Limb (tissue), 2 donors: ENCODE measurements around the gene SYT1.

Experiments
- DNase-seq, 2 donors: peaks; one replicate each; pipeline ENCODE4 v3.0.0-alpha.2; 2016; ENCODE audit errors: extremely low spot score in 2 of 2

SYT1 gene

DNA sequence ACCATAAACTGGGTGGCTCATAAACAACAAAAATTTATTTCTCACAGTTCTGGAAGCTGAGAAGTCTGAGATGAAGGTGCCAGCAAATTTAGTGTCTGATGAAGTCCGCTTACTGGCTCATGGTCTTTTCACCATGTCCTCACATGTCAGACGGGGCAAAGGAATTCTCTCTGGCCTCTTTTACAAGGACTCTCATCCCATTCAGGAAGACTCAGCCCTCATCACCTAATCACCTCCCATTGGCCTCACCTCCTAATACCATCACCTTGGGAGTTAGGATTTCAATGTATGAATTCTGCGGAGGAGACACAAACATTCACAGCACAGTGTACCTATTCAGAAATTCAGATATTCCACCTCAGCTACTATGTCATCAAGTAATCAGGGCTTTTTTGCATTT, 468.6 kb downstream of the SYT1 start:
- DNase-seq, result no peak

GRCh38 chr12:79337662-79338290, 473.2 kb downstream of the SYT1 start:
- no peak for DNase-seq

DNA sequence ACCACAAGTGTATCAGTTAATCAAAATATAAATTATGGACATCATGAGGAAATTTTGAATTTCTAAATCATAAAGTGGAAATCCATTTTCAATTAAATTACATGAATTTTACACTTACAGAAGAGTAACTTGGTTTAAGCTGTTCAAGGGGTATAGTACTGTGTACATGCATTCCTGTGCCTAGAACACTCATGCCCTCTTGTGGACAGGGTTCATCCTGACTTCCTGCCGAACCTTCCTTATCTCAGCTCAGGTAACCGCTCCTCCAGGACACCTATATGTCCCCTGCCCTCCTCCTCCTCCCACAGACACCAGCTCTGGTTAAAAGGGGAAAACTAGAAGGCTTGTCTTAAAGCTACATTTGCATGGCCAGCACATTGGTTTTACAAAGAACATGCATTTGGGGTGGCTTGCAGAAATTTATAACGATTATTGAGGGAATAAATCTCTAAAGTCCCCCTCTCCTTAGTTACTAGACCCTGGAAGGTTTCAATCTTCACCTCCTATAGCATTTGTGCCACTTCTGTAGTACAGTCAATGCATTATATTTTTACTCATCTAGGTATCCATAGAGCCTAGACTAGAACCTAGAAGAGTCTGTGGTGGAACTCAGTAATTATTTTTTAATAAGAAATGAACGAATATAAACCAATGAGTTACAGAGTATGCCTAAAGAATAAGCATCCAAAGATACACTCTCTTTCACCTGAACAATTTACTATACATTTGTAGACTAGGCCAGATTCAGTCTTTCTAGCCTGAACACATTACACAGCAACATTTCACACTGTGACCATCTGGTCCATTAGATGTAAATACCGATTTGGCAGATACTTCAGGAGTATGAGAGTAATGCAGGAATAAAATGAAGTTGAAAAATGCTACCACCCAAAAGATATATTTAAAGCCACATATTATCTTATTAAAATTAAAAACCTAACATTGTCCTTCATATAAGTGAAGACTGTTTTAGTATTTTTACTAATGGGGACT, 480.6 kb downstream of the SYT1 start:
- DNase-seq, result peak in 1 of 2 donors; percentile 18

DNA sequence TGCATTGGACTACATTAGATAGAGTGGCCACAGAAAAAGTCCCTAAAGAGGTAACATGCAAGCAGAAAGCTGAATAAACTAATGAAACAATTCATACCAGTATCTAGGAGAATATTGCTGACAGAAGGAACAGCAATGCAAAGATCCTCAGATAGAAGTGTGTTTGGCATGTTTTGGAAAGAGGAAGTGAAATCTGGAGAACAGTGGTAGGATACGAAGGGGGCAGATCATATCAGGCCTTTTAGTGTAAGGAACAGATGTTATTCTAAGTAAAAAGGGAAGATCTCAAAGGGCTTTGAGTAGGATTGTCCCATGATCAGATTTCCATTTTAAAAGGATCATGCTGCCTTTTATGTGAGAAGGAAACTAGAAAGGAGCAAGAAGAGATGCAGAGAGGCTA, 483.3 kb downstream of the SYT1 start:
- DNase-seq, result no peak

GRCh38 chr12:79351251-79351650, 486.7 kb downstream of the SYT1 start:
- DNase-seq, result no peak

DNA sequence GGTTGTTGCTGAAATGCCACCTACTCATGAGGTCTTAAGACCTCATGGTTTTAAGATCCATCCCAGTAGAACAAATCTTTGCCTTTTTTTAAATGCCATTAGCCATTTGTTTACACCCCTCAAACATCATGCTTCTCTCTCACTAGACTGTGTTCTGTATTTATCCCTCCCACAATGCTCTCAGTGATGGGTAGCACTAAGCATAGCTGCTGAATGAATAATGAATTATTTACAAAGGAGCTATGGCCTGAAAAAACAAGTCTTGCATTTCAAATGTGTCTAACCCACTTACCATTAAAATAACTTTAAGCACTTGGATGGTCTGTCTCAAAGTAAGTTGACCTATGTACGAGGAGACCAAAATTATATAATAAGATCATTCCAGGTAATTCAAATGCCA, 491.6 kb downstream of the SYT1 start:
- DNase-seq, result no peak

- DNase-seq, result no peak
These were observed 492.5 kb downstream of the SYT1 start for GRCh38 chr12:79357048-79357447.

DNA sequence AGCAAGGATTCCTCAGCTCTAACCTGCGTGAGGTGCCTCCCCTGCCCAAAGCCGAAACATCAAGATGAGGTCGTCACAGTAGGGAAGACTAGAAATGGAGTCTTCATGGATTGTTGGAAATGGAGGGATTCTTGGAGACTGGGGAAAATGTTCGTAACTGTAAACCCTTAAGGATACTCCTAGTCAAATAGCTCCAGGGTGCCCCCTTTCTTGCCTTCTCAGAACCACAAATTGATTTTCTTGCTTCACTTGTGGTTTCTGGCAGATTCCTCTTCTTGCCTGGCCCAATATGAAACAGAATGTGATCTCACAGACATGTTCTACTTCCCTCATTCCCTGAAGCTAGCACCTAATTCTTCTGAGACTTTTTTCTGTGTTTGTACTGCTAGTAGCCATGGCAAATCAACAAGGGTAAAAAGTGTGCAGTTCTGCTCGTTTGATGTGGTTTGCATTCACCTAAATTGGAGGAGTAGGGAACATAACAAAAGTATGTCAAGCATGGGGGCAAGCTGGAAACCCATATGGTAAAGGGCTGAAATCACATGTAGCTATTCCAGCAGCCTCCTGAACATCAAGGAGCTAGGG, 494.2 kb downstream of the SYT1 start:
- DNase-seq, result no peak

- no peak for DNase-seq
These were observed 495.7 kb downstream of the SYT1 start for GRCh38 chr12:79360286-79360685.

- no peak for DNase-seq
These were observed 496.4 kb downstream of the SYT1 start for GRCh38 chr12:79360936-79361335.

GRCh38 chr12:79364197-79364596, 499.6 kb downstream of the SYT1 start:
- no peak for DNase-seq

DNA sequence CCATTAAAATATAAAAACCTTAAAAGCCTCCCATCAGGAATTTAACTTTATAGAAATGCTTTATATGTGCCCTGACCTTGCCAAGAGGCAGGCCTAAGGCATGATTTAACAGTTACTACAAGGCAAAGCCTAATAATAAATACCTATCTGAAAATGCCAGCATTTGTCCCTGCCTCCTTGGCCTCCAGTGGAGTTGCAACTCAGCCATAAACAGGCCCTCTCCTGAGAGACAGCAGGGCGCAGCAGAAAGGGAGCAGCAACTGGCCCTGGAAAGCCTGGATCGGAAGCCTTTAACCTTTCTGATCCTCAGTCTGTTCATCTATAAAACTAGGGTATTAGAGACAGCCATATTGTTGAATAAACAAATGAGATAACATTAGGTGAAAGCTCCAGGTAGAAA, 501.8 kb downstream of the SYT1 start:
- DNase-seq, result no peak

- no peak for DNase-seq
These were observed 502.5 kb downstream of the SYT1 start for GRCh38 chr12:79367032-79367589.

- no peak for DNase-seq
These were observed 505.4 kb downstream of the SYT1 start for GRCh38 chr12:79370021-79370420.

GRCh38 chr12:79371226-79371625, 506.7 kb downstream of the SYT1 start:
- DNase-seq, result no peak

- peak in 1 of 2 donors; percentile 57 for DNase-seq
These were observed 509.4 kb downstream of the SYT1 start for GRCh38 chr12:79373896-79374499.

DNA sequence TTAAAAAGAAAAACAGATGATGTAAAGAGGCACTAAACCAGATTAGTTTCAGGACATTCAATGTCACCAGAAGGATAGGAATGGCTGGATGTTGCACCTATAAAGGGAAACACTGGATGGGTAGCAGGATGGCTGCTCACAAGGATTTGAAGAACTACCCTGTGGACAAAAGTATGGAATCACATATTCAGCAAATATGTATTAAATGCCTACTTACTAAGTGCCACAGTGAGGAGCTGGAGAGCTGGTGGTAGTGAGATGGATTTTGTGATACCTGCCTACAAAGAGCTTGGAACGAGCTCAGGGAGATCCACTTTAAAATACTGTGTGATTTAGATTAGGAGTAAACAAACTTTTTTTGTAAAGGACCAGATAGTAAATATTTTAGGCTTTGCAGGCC, 510.0 kb downstream of the SYT1 start:
- no peak for DNase-seq

- no peak for DNase-seq
These were observed 510.5 kb downstream of the SYT1 start for GRCh38 chr12:79375050-79375449.

DNA sequence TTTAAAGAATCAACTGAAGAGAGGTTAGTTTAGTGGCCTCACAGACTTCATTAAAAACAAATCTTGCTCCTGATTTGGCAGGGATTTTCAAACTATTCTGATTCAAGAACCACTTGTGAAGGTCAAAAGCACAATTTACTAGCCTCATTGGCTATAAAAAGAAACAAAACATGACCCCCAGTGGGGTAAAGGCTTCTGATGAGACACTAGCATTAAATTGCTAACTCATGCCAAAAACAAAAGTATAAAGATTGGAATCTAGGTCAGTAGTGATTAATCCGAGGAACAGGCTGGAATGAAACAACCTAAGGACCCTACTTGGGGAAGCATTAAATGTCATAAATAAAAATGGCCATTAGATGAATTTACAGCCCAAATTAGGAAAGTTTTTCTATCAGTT, 513.9 kb downstream of the SYT1 start:
- DNase-seq, result no peak

GRCh38 chr12:79380402-79380801, 515.8 kb downstream of the SYT1 start:
- DNase-seq, result no peak
